GM21717 (cell line): Measurements from ENCODE around the gene NEO1.

ENCODE experiments used
- ATAC-seq: cut with Tn5 transposase; IDR thresholded peaks from one replicate; pipeline ENCODE4 v1.9.1; 2021; ENCODE audit warnings: mild to moderate bottlenecking, moderate library complexity; ENCODE audit not compliant: unreplicated experiment

NEO1 gene

GRCh38 chr15:73344056-73344455 lies 291.8 kb downstream of the NEO1 start:
- no peak for ATAC-seq

- ATAC-seq = no peak
Measured at GRCh38 chr15:73345658-73346057, 293.4 kb downstream of the NEO1 start.

- no peak for ATAC-seq
Measured at GRCh38 chr15:73346735-73347312, 294.6 kb downstream of the NEO1 start.

- no peak for ATAC-seq
Measured at GRCh38 chr15:73349191-73349590, 296.9 kb downstream of the NEO1 start.

GRCh38 chr15:73352082-73352481 lies 299.8 kb downstream of the NEO1 start:
- ATAC-seq = no peak

- ATAC-seq = no peak
Measured at GRCh38 chr15:73353734-73354133, 301.5 kb downstream of the NEO1 start.

GRCh38 chr15:73354241-73354640 lies 302.0 kb downstream of the NEO1 start:
- no peak for ATAC-seq
